GM21786 (cell line): ENCODE measurements around the gene SUPT3H.
"Not testable (repeated sequence)": the region's sequence is repeated elsewhere in the genome, so short reads cannot be mapped to it uniquely, and the experiment has no call there.

ENCODE experiments used
- ATAC-seq: cut with Tn5 transposase; IDR thresholded peaks from one replicate; pipeline ENCODE4 v1.9.1; 2021; ENCODE audit not compliant: unreplicated experiment

Gene SUPT3H

DNA sequence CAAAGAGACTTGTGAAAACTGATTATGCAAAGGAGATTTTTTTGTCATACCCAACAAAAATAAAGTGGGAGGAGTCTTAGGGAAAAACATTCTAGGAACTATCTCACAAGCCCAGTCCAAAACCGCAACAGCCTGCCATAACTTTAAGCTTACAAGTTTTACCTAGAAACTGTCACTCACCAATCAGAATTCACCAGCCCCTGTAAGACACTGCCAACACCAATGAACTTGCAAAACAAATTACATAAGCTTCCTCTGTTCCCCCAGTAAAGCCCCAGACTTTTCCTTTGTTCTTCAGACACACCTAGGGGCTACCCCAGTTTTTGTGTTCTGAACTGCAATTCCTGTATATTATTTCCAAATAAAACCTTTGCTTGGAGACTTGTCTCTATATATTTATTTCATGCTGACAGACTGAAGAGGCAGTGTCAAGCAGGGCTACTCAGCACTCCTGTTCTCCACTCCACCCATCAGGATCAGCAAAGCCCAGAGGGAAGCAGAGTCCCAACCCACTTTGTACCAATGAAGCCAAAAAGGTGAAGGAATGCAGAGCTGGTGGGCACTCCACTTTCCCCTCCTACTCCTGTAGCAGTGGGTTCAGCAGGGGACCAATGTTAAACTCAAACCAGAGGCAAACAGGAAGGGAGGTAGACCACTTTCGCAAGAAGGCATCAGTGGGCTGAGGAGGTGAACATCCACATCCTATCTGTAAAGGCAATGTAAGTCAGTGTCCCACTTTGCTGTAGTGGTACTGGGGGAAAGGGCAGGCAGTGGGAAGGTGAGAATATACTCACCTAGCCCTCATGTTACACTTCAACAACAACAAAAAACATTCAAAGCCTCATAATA, 192.1 kb downstream of the SUPT3H start:
- ATAC-seq = no peak

- ATAC-seq = no peak
These were observed 192.8 kb downstream of the SUPT3H start for GRCh38 chr6:45184937-45185336.

- no peak for ATAC-seq
These were observed 193.7 kb downstream of the SUPT3H start for GRCh38 chr6:45184040-45184439.

GRCh38 chr6:45176373-45176772, 201.4 kb downstream of the SUPT3H start:
- ATAC-seq = not testable (repeated sequence)

- ATAC-seq = no peak
These were observed 202.5 kb downstream of the SUPT3H start for GRCh38 chr6:45175272-45175671.

GRCh38 chr6:45174045-45174444, 203.7 kb downstream of the SUPT3H start:
- no peak for ATAC-seq

DNA sequence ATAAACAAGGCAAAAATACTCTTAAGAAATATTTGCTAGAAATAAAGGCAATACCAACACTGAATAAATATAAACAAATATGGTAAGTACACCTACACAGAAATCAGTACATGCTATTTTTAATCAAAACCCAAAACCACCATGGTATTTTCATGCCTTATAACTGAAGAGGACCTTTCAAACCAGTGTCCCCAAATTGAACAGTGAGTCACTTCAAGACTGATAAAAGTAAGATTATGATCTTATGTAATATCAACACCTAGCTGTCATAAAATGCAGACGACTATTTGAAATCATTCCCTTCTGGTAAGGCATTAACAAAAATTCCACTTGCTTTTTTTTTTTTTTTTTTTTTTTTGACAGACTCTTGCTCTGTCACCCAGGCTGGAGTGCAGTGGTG, 206.4 kb downstream of the SUPT3H start:
- no peak for ATAC-seq

GRCh38 chr6:45170309-45170708, 207.4 kb downstream of the SUPT3H start:
- no peak for ATAC-seq

- ATAC-seq = no peak
These were observed 207.9 kb downstream of the SUPT3H start for GRCh38 chr6:45169815-45170214.

DNA sequence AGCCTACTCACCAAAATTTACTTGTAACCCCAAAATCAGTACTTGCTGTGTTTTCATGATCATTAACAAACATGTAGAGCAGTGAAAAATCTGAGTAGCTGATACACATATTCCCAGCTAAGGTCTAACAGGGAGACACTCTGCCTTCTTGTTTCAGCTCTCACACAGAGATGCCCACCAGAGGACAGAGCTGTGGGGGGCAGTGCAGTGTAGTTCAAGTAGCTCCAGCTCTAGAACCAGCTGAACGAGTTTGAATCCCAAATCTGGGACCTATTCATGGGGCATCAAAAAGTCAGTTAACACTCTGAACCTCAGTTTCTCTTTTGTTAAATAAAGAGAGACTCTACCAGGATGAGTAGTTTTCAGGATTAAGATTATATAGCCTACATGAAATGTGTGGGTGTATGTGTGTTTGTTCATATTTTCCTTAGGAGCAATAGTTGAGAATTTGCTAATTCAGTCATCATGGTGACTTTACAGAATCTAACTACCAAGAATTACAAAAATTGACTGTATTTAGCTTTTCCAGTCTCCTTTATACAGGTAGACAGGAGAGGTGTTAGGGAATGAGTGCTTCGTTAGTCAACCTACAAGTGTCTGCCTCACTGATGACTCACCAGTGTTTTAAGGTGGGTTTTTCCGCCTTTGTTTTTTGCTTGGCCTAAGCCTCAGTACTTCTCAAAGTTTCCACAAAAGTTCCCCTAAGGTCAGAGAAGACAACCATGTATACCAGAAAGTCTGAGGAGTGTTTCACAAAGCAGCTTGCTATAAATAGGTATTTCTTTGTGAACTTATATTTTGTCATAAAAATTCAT, 213.6 kb downstream of the SUPT3H start:
- peak; percentile 81 for ATAC-seq

DNA sequence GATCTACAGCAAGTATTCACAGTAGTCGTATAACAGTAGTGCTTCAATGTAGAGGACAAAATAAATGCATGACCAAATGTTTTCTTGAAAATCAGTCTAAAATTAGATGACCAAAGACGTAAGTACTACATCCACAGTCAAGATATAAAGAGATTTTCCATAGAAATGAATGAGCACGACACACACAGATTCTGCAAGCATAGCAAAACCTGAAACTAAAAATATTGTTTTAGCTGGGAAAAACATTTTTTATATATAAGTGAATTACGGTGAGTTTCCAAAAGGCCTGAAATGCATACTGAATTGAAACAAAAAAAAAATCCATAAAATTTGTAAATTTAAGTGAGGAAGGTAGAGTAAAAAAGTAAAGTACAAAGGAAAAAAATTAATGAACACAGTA, 217.4 kb downstream of the SUPT3H start:
- no peak for ATAC-seq

GRCh38 chr6:45156075-45156474, 221.7 kb downstream of the SUPT3H start:
- ATAC-seq = peak; percentile 98

GRCh38 chr6:45155341-45155894, 222.3 kb downstream of the SUPT3H start:
- no peak for ATAC-seq

DNA sequence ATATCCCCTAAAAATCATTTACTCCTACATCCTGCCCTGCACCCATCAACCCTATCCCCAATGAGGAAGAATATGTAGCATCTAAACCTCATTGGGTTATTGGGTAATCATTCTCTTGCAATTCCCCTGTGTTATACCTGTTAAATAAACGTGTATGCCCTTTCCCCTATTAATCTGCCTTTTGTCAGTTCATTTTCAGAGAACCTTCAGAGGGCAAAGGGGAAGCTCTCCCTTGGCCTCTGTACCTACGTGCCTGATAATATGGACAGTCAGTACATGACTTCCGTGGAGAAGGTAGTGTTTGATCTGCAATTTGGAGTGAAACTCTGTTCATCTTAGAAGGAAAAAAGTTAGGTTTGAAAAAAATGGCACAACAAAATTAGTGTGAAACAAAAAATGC, 223.1 kb downstream of the SUPT3H start:
- no peak for ATAC-seq

DNA sequence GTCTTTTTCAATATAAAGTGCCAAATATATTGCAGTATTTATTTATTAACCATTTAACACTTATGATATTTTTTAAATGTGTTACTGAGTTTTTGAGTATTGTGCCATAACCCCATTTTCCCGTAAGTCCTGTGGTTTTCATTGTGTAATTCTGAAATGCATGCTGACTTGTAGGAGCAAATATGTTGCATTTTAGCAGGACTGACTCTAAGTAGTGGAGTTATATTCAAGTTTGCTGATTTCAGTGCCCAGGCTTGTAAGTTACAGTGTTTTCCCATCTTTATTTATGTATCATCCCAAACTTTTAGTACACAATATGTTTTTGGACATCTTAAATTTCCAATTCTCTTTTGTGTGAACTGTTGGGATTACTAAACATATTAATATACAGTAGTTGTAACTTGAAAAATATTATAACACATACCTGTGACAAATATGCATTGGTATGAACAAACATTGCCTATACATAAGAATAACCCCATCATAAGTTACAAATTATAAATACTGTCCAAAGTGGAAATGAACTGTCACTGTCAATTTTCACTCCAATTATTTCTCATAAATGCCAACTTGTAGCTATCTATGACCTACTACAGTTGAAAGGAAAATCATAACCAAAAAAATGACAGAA, 228.9 kb downstream of the SUPT3H start:
- ATAC-seq = no peak

GRCh38 chr6:45148278-45148677, 229.5 kb downstream of the SUPT3H start:
- ATAC-seq = no peak

DNA sequence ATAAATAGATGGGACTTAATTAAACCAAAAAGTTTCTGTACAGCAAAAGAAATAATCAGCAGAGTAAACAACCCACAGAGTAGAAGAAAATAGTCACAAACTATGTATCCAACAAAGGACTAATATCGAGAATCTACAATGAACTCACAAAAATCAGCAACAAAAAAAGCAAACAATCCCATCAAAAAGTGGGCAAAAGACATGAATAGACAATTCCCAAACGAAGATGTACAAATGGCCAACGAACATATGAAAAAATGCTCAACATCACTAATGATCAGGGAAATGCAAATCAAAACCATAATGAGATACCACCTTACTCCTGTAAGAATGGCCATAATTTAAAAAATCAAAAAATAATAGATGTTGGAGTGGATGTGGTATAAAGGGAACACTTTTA, 232.1 kb downstream of the SUPT3H start:
- not testable (repeated sequence) for ATAC-seq

DNA sequence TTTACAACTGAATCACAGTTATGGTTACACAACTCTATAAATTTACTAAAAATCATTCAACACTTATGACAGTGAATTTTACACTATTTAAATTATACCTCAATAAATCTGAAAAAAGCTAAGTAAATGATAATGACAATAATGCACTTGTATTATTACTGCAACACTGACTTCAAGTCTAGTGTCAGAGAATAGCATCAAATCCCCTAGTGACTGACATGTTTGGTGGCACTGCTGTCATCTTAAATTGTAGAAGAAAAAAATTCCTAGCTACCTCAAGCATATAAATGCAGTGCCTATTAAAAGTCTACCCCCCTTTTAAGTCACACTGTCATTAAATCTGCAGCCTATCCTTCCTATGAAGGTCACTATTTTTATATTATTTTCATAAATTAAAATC, 239.0 kb downstream of the SUPT3H start:
- no peak for ATAC-seq

- ATAC-seq = no peak
These were observed 241.2 kb downstream of the SUPT3H start for GRCh38 chr6:45136495-45136894.

DNA sequence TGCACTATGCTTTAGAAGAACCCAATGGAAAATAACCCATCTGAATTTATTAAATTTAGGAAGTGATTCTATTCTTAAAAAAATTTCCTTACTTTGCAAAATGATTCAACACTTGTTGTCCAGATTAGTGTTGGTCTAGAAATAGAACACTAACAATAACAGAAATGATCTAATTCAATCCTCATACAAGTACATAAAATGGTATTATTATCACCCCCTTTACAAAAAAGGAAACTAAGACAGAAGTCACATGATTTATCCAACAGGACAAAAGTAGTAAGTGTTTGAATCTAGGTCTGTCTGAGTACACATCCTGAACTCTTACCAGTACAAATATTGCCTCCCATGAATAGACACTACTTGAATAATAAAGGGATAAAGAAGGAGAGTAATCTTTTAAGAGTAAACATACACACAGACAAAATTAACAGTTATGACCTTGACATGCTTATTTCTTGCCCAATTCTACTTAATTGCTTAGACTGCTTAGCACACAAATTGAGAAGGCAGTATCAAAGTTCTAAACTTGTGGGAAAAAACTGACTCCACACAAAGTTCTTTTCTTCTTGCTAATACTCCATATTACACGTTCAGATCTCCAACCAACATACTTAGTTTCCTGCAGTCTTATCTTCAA, 245.0 kb downstream of the SUPT3H start:
- ATAC-seq = no peak

GRCh38 chr6:45132059-45132458, 245.7 kb downstream of the SUPT3H start:
- ATAC-seq = no peak
